Esophagus squamous epithelium (tissue), 4 donors: ENCODE measurements around the gene IL18R1.

Experiments used
- CTCF ChIP-seq, 6 experiments: fragments of 450-650 bp in 4 of 6; fragments of 200-600 bp in 2 of 6; sonication (generic) in 2 of 6; IDR thresholded peaks; one replicate each; pipeline ENCODE4 v1.5.1; 2016 to 2019; ENCODE audit warnings: antibody characterized with exemption in 6 of 6, mild to moderate bottlenecking in 4 of 6, moderate library complexity in 4 of 6
- POLR2A ChIP-seq, 4 donors: fragments of 450-650 bp; IDR thresholded peaks; one replicate each; pipeline ENCODE4 v1.6.1; 2017; ENCODE audit warnings: antibody characterized with exemption in 4 of 4, mild to moderate bottlenecking in 4 of 4, moderate library complexity in 3 of 4

- TF ChIP-seq CTCF (IDR thresholded peaks at IDR 0.05) (no peak), POLR2A (IDR thresholded peaks at IDR 0.05) (no peak)
Observed at GRCh38 chr2:102425441-102426132, 70.0 kb downstream of the IL18R1 start.
